ENCODE results near the gene TARS1. TPM values are rescaled to one million over a fixed set of nuclear protein-coding genes. Genes with fewer than 3 reads are reported as not detected.

Gene TARS1
- polyA plus RNA-seq, 2 of the 4 experiments (the other 2 are of a cell fraction) = 287 to 398 TPM

DNA sequence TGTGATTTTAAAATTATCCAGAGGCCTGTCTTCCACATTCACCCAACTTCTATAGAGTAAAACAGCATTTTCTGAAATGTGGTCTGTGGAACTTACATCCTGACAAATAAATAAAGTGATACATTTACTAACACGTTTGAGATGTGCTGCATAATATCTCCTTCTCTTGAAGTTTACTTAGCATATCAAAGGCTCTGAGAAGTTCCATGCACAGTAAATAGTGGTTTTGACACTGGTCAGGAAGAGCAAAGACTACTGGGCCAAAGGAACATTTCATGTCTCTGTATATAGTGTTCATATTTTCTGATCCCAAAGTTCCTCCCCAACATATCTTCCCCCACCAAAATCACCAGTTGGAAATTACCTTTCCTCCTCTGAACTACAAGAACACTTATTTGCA lies 30.5 kb upstream of the TARS1 start:
- Histone ChIP-seq H3K4me2 (no peak overlapping the region), H3K9me3 (no peaks in the 10 kb centered on the region), H3K27ac (no peak overlapping the region), H3K4me3 (no peak overlapping the region), H3K4me1 (no peaks in the 10 kb centered on the region)
- ChIA-PET CTCF (interaction anchor here (1.5 kb wide), 1 partner anchor 702 kb away, joined by 3 read pairs; no protein-coding TSS in a partner anchor), POLR2A (no interaction called here)
- FAIRE-seq (no peak), DNase-seq (ENCODE audit: low read depth in 1 of 2, low spot score in 1 of 2) (no peak), ATAC-seq (no peak)
- 22% methylated on average over 1 of the region's 1 CpG for WGBS (ENCODE audit: missing lambda C conversion rate)
- TF ChIP-seq, protein P1, sequence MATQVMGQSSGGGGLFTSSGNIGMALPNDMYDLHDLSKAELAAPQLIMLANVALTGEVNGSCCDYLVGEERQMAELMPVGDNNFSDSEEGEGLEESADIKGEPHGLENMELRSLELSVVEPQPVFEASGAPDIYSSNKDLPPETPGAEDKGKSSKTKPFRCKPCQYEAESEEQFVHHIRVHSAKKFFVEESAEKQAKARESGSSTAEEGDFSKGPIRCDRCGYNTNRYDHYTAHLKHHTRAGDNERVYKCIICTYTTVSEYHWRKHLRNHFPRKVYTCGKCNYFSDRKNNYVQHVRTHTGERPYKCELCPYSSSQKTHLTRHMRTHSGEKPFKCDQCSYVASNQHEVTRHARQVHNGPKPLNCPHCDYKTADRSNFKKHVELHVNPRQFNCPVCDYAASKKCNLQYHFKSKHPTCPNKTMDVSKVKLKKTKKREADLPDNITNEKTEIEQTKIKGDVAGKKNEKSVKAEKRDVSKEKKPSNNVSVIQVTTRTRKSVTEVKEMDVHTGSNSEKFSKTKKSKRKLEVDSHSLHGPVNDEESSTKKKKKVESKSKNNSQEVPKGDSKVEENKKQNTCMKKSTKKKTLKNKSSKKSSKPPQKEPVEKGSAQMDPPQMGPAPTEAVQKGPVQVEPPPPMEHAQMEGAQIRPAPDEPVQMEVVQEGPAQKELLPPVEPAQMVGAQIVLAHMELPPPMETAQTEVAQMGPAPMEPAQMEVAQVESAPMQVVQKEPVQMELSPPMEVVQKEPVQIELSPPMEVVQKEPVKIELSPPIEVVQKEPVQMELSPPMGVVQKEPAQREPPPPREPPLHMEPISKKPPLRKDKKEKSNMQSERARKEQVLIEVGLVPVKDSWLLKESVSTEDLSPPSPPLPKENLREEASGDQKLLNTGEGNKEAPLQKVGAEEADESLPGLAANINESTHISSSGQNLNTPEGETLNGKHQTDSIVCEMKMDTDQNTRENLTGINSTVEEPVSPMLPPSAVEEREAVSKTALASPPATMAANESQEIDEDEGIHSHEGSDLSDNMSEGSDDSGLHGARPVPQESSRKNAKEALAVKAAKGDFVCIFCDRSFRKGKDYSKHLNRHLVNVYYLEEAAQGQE (IDR thresholded peaks at IDR 0.05) = no peak
- TF ChIP-seq HOXA7 (CRISPR knock-in tag; IDR thresholded peaks at IDR 0.05) = no peak
- TF ChIP-seq, protein P2, sequence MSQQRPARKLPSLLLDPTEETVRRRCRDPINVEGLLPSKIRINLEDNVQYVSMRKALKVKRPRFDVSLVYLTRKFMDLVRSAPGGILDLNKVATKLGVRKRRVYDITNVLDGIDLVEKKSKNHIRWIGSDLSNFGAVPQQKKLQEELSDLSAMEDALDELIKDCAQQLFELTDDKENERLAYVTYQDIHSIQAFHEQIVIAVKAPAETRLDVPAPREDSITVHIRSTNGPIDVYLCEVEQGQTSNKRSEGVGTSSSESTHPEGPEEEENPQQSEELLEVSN (IDR thresholded peaks at IDR 0.05; ENCODE audit: borderline replicate concordance, low read depth) = no peak

DNA sequence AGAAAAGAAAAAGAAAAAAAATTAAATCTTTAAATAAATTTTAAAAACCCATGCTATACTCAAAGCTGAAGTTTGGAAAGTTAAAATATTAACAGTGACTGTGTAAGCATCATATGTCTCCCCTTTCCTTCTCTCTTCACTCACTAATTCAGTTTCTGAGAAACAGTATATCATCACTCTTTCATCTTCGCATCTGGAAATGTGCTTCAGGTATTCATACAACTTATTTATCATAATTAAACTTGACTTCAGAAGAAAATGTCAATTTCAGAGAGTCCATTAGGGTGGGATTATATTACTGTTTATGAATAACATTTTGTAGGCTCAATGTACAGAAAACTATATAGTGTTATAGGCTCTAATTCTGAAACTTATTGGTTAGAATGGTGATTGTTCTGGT lies 29.3 kb upstream of the TARS1 start:
- no peaks in the 10 kb centered on the region for H3K4me1 ChIP-seq
- no peak overlapping the region for H3K4me2 ChIP-seq
- ATAC-seq (no peak), DNase-seq (ENCODE audit: low read depth in 1 of 2, low spot score in 1 of 2) (no peak), FAIRE-seq (no peak)
- no peak overlapping the region for H3K4me3 ChIP-seq
- no peaks in the 10 kb centered on the region for H3K9me3 ChIP-seq
- H3K27ac ChIP-seq = no peak overlapping the region
- POLR2A ChIA-PET = no interaction called here
- TF ChIP-seq CHD4 (IDR thresholded peaks at IDR 0.05; ENCODE audit: borderline replicate concordance) (no peak), EHMT2 (IDR thresholded peaks at IDR 0.05; ENCODE audit: low read depth) (no peak), RCOR1 (IDR thresholded peaks at IDR 0.05; ENCODE audit: low read depth, low read length) (no peak), GATA3 (IDR thresholded peaks at IDR 0.05; ENCODE audit: borderline replicate concordance) (no peak), MAZ (IDR thresholded peaks at IDR 0.05; ENCODE audit: borderline replicate concordance, low read depth, low read length) (no peak), POLR2A (IDR thresholded peaks at IDR 0.05; ENCODE audit: low read length) (no peak), EP300 (IDR thresholded peaks at IDR 0.05) (no peak), ZNF302 (CRISPR knock-in tag; IDR thresholded peaks at IDR 0.05) (no peak), KDM1A (IDR thresholded peaks at IDR 0.05; ENCODE audit: low read depth) (no peak), FOXS1 (CRISPR knock-in tag; IDR thresholded peaks at IDR 0.05) (no peak)
- TF ChIP-seq, protein P3, sequence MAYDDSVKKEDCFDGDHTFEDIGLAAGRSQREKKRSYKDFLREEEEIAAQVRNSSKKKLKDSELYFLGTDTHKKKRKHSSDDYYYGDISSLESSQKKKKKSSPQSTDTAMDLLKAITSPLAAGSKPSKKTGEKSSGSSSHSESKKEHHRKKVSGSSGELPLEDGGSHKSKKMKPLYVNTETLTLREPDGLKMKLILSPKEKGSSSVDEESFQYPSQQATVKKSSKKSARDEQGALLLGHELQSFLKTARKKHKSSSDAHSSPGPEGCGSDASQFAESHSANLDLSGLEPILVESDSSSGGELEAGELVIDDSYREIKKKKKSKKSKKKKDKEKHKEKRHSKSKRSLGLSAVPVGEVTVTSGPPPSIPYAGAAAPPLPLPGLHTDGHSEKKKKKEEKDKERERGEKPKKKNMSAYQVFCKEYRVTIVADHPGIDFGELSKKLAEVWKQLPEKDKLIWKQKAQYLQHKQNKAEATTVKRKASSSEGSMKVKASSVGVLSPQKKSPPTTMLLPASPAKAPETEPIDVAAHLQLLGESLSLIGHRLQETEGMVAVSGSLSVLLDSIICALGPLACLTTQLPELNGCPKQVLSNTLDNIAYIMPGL (CRISPR knock-in tag; IDR thresholded peaks at IDR 0.05; ENCODE audit: borderline replicate concordance) = no peak
- TF ChIP-seq, protein P4, sequence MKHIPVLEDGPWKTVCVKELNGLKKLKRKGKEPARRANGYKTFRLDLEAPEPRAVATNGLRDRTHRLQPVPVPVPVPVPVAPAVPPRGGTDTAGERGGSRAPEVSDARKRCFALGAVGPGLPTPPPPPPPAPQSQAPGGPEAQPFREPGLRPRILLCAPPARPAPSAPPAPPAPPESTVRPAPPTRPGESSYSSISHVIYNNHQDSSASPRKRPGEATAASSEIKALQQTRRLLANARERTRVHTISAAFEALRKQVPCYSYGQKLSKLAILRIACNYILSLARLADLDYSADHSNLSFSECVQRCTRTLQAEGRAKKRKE (CRISPR knock-in tag; IDR thresholded peaks at IDR 0.05; ENCODE audit: low read depth) = no peak
- TF ChIP-seq, protein P5, sequence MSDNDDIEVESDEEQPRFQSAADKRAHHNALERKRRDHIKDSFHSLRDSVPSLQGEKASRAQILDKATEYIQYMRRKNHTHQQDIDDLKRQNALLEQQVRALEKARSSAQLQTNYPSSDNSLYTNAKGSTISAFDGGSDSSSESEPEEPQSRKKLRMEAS (IDR thresholded peaks at IDR 0.05) = no peak
- CTCF ChIA-PET = interaction anchor here (0.8 kb wide), 1 partner anchor 11 kb away, joined by 3 read pairs; no protein-coding TSS in a partner anchor
- WGBS (ENCODE audit: missing lambda C conversion rate) = 88% methylated on average over 1 of the region's 1 CpG

DNA sequence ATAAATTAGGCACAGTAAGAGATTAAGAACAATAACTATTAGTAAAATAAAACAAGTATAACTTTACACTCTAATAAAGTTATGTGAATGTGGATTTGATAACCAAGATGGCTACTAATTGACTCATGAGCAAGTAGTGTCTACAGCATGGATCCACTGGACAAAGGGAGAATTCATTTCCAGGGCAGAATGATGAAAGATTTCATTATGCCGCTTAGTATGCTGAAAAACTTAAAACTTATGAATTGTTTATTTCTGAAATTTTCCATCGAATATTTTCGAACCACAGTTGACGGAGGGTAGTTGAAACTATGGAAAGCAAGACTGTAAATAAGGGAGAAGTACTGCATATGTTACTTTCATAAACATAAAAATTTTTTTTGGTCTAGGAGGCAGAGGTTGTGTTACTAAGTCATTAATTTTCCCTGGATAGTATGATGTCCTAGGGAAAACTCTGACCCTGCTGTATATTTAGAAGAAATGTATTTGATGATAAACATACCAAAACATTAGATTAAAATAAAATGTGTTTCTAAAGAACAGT lies 24.9 kb upstream of the TARS1 start:
- no peak for FAIRE-seq

More for the DNA sequence above, 24.9 kb upstream of the TARS1 start:
- ChIA-PET POLR2A (no interaction called here), CTCF (no interaction called here)
- WGBS (ENCODE audit: missing lambda C conversion rate) = 73% methylated on average over 4 of the region's 4 CpGs
- no peaks in the 10 kb centered on the region for H3K4me1 ChIP-seq
- TF ChIP-seq FOXS1 (CRISPR knock-in tag; IDR thresholded peaks at IDR 0.05) (no peak), MAFK (IDR thresholded peaks at IDR 0.05; ENCODE audit: partially characterized antibody) (no peak), CHD4 (IDR thresholded peaks at IDR 0.05; ENCODE audit: borderline replicate concordance) (no peak), POLR2A (IDR thresholded peaks at IDR 0.05; ENCODE audit: low read length) (no peak), KDM5A (IDR thresholded peaks at IDR 0.05) (no peak), TFCP2L1 (CRISPR knock-in tag; IDR thresholded peaks at IDR 0.05) (no peak), SMC3 (IDR thresholded peaks at IDR 0.05) (no peak), CHD2 (IDR thresholded peaks at IDR 0.05; ENCODE audit: low read length, partially characterized antibody) (no peak), HOXA7 (CRISPR knock-in tag; IDR thresholded peaks at IDR 0.05) (no peak)
- TF ChIP-seq, protein P5 (IDR thresholded peaks at IDR 0.05) = no peak
- TF ChIP-seq, protein P3 (CRISPR knock-in tag; IDR thresholded peaks at IDR 0.05; ENCODE audit: borderline replicate concordance) = no peak
- TF ChIP-seq, protein P6, sequence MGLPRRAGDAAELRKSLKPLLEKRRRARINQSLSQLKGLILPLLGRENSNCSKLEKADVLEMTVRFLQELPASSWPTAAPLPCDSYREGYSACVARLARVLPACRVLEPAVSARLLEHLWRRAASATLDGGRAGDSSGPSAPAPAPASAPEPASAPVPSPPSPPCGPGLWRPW (IDR thresholded peaks at IDR 0.05) = no peak
- ATAC-seq (no peak), DNase-seq (ENCODE audit: low read depth in 1 of 2, low spot score in 1 of 2) (no peak)
- no peak overlapping the region for H3K4me3 ChIP-seq
- no peaks in the 10 kb centered on the region for H3K9me3 ChIP-seq
- no peak overlapping the region for H3K27ac ChIP-seq
- no peak overlapping the region for H3K4me2 ChIP-seq

Measured in A549 (cell line).